ENCODE data around the gene TMEM18.
"Not testable (repeated sequence)": the region's sequence is repeated elsewhere in the genome, so short reads cannot be mapped to it uniquely, and the experiment has no call there.

Gene TMEM18

GRCh38 chr2:688504-689076, 11.4 kb upstream of the TMEM18 start:
- no peak for DNase-seq (ENCODE audit: insufficient read length, low spot score)
- FAIRE-seq = no peak
- no peak for TF ChIP-seq POLR2A (IDR thresholded peaks at IDR 0.05; ENCODE audit: low read depth, low read length)

- DNase-seq (ENCODE audit: insufficient read length, low spot score) (no peak), FAIRE-seq (no peak)
- TF ChIP-seq POLR2A (IDR thresholded peaks at IDR 0.05; ENCODE audit: low read depth, low read length) = no peak
These were observed 8.2 kb upstream of the TMEM18 start for GRCh38 chr2:685421-685820.

GRCh38 chr2:684913-685312, 7.7 kb upstream of the TMEM18 start:
- not testable (repeated sequence) for FAIRE-seq; DNase-seq (ENCODE audit: insufficient read length, low spot score)

GRCh38 chr2:682226-682625, 5.0 kb upstream of the TMEM18 start:
- no peak for TF ChIP-seq POLR2A (IDR thresholded peaks at IDR 0.05; ENCODE audit: low read depth, low read length)
- FAIRE-seq = no peak
- DNase-seq (ENCODE audit: insufficient read length, low spot score) = no peak

- no peak for TF ChIP-seq POLR2A (IDR thresholded peaks at IDR 0.05; ENCODE audit: low read depth, low read length)
- FAIRE-seq = no peak
- no peak for DNase-seq (ENCODE audit: insufficient read length, low spot score)
These were observed 4.1 kb upstream of the TMEM18 start for GRCh38 chr2:681312-681711.

GRCh38 chr2:680496-680895, 3.3 kb upstream of the TMEM18 start:
- TF ChIP-seq POLR2A (IDR thresholded peaks at IDR 0.05; ENCODE audit: low read depth, low read length) = no peak
- FAIRE-seq = no peak
- no peak for DNase-seq (ENCODE audit: insufficient read length, low spot score)

- DNase-seq (ENCODE audit: insufficient read length, low spot score) (no peak), FAIRE-seq (no peak)
- no peak for TF ChIP-seq POLR2A (IDR thresholded peaks at IDR 0.05; ENCODE audit: low read depth, low read length)
These were observed 1.8 kb upstream of the TMEM18 start for GRCh38 chr2:678964-679363.

- DNase-seq (ENCODE audit: insufficient read length, low spot score) (no peak), FAIRE-seq (no peak)
- TF ChIP-seq POLR2A (IDR thresholded peaks at IDR 0.05; ENCODE audit: low read depth, low read length) = no peak
These were observed 849 bp upstream of the TMEM18 start for GRCh38 chr2:677959-678550.

- TF ChIP-seq POLR2A (IDR thresholded peaks at IDR 0.05; ENCODE audit: low read depth, low read length) = peak; percentile 49; the same call in 1 of the 2 replicates
- DNase-seq (ENCODE audit: insufficient read length, low spot score) = peak; percentile 80
- peak; percentile 36 for FAIRE-seq
These were observed 555 bp downstream of the TMEM18 start for GRCh38 chr2:676647-677055.

GRCh38 chr2:675982-676646, 1.1 kb downstream of the TMEM18 start:
- DNase-seq (ENCODE audit: insufficient read length, low spot score) (peak; percentile 40), FAIRE-seq (peak; percentile 61)
- TF ChIP-seq POLR2A (IDR thresholded peaks at IDR 0.05; ENCODE audit: low read depth, low read length) = 0 out of 2 replicates have a peak, but pooled peaks have one; percentile 14

- no peak for FAIRE-seq
- no peak for TF ChIP-seq POLR2A (IDR thresholded peaks at IDR 0.05; ENCODE audit: low read depth, low read length)
- no peak for DNase-seq (ENCODE audit: insufficient read length, low spot score)
These were observed 1.7 kb downstream of the TMEM18 start for GRCh38 chr2:675460-675859.

- no peak for DNase-seq (ENCODE audit: insufficient read length, low spot score)
- TF ChIP-seq POLR2A (IDR thresholded peaks at IDR 0.05; ENCODE audit: low read depth, low read length) = no peak
- no peak for FAIRE-seq
These were observed 2.2 kb downstream of the TMEM18 start for GRCh38 chr2:675051-675450.

GRCh38 chr2:674321-674985, 2.8 kb downstream of the TMEM18 start:
- FAIRE-seq = no peak
- no peak for TF ChIP-seq POLR2A (IDR thresholded peaks at IDR 0.05; ENCODE audit: low read depth, low read length)
- DNase-seq (ENCODE audit: insufficient read length, low spot score) = no peak

GRCh38 chr2:673615-674320, 3.4 kb downstream of the TMEM18 start:
- no peak for TF ChIP-seq POLR2A (IDR thresholded peaks at IDR 0.05; ENCODE audit: low read depth, low read length)
- DNase-seq (ENCODE audit: insufficient read length, low spot score) (peak; percentile 28), FAIRE-seq (no peak)

Measured in H54 (cell line).